ENCODE results near the gene SNUPN. TPM values are rescaled to one million over a fixed set of nuclear protein-coding genes. Genes with fewer than 3 reads are reported as not detected.

SNUPN gene
- total and polyA plus RNA-seq, 2 of the 8 experiments (the other 6 are each of a cell fraction or from before 2014, with no cell fraction given): 13.3 to 28.2 TPM

DNA sequence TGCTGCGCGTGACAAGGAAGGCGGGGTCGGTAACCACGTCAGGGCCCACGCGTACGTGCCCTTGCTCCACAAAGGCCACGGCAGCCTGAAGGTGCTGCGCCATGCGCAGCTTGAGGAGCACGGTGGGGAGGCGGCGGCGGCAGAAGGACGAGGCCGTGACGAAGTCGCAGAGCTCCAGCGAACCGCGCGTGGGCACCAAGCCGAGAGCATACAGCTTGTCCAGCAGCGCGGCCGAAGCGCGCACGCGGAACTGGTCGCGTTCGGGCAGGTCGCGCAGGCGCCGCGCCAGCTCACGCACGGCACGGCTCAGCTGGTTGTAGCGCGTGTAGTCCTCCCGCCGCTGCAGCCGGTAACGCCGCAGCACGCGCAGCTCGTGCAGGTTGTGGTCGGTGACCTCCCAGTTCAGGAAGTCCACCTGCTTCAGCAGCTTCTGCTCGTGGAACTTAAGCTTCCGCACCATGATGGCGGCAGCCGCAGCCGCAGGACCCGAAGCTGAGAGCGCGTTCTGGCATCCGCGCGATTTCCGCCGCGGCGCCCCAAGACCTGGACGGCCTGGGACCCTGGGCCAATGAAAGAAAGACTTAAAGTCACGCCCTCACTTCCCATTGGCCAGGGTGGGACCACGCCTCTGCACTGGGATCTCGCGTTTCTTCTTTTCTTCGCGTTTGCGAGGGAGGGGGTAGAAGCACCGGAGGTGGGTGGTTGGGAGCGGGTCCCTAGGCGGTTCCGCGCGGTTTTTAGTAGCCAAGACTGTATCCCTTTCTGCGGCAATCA, 14.4 kb upstream of the SNUPN start, which contains the start of gene IMP3 (continued):
- TF ChIP-seq HDAC2 (IDR thresholded peaks at IDR 0.05; ENCODE audit: borderline replicate concordance in 1 of 2, low read depth in 2 of 2, low read length in 2 of 2) (no peak; a peak in 1 of 4 replicates), SRF (IDR thresholded peaks at IDR 0.05; ENCODE audit: low read depth, low read length) (no peak), SIN3A (conservative IDR thresholded peaks at IDR 0.05 in 1 of 2, IDR thresholded peaks at IDR 0.05 in 1 of 2; ENCODE audit: low read depth in 1 of 2, low read length in 2 of 2) (no peak; a peak in 1 of 4 replicates), JUND (IDR thresholded peaks at IDR 0.05; ENCODE audit: low read length) (no peak), EP300 (IDR thresholded peaks at IDR 0.05; ENCODE audit: borderline replicate concordance in 1 of 2, low read depth in 2 of 2, low read length in 2 of 2) (no peak)
- TF ChIP-seq, protein P1, sequence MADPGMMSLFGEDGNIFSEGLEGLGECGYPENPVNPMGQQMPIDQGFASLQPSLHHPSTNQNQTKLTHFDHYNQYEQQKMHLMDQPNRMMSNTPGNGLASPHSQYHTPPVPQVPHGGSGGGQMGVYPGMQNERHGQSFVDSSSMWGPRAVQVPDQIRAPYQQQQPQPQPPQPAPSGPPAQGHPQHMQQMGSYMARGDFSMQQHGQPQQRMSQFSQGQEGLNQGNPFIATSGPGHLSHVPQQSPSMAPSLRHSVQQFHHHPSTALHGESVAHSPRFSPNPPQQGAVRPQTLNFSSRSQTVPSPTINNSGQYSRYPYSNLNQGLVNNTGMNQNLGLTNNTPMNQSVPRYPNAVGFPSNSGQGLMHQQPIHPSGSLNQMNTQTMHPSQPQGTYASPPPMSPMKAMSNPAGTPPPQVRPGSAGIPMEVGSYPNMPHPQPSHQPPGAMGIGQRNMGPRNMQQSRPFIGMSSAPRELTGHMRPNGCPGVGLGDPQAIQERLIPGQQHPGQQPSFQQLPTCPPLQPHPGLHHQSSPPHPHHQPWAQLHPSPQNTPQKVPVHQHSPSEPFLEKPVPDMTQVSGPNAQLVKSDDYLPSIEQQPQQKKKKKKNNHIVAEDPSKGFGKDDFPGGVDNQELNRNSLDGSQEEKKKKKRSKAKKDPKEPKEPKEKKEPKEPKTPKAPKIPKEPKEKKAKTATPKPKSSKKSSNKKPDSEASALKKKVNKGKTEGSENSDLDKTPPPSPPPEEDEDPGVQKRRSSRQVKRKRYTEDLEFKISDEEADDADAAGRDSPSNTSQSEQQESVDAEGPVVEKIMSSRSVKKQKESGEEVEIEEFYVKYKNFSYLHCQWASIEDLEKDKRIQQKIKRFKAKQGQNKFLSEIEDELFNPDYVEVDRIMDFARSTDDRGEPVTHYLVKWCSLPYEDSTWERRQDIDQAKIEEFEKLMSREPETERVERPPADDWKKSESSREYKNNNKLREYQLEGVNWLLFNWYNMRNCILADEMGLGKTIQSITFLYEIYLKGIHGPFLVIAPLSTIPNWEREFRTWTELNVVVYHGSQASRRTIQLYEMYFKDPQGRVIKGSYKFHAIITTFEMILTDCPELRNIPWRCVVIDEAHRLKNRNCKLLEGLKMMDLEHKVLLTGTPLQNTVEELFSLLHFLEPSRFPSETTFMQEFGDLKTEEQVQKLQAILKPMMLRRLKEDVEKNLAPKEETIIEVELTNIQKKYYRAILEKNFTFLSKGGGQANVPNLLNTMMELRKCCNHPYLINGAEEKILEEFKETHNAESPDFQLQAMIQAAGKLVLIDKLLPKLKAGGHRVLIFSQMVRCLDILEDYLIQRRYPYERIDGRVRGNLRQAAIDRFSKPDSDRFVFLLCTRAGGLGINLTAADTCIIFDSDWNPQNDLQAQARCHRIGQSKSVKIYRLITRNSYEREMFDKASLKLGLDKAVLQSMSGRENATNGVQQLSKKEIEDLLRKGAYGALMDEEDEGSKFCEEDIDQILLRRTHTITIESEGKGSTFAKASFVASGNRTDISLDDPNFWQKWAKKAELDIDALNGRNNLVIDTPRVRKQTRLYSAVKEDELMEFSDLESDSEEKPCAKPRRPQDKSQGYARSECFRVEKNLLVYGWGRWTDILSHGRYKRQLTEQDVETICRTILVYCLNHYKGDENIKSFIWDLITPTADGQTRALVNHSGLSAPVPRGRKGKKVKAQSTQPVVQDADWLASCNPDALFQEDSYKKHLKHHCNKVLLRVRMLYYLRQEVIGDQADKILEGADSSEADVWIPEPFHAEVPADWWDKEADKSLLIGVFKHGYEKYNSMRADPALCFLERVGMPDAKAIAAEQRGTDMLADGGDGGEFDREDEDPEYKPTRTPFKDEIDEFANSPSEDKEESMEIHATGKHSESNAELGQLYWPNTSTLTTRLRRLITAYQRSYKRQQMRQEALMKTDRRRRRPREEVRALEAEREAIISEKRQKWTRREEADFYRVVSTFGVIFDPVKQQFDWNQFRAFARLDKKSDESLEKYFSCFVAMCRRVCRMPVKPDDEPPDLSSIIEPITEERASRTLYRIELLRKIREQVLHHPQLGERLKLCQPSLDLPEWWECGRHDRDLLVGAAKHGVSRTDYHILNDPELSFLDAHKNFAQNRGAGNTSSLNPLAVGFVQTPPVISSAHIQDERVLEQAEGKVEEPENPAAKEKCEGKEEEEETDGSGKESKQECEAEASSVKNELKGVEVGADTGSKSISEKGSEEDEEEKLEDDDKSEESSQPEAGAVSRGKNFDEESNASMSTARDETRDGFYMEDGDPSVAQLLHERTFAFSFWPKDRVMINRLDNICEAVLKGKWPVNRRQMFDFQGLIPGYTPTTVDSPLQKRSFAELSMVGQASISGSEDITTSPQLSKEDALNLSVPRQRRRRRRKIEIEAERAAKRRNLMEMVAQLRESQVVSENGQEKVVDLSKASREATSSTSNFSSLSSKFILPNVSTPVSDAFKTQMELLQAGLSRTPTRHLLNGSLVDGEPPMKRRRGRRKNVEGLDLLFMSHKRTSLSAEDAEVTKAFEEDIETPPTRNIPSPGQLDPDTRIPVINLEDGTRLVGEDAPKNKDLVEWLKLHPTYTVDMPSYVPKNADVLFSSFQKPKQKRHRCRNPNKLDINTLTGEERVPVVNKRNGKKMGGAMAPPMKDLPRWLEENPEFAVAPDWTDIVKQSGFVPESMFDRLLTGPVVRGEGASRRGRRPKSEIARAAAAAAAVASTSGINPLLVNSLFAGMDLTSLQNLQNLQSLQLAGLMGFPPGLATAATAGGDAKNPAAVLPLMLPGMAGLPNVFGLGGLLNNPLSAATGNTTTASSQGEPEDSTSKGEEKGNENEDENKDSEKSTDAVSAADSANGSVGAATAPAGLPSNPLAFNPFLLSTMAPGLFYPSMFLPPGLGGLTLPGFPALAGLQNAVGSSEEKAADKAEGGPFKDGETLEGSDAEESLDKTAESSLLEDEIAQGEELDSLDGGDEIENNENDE (IDR thresholded peaks at IDR 0.05; ENCODE audit: insufficient replicate concordance, low read length): no peak

All from H1 (cell line).